SK-N-DZ (cell line): ENCODE results near the gene RTP4.

Experiments used
- DNase-seq: peaks from one replicate; pipeline ENCODE4 v3.0.0-alpha.2; 2015; ENCODE audit warnings: low spot score

The RTP4 gene

GRCh38 chr3:187369089-187369447 is 883 bp downstream of the RTP4 start:
- DNase-seq, result no peak

- DNase-seq, result no peak
Measured at GRCh38 chr3:187370051-187370450, 1.9 kb downstream of the RTP4 start.

- DNase-seq, result no peak
Measured at GRCh38 chr3:187375581-187375980, 7.4 kb downstream of the RTP4 start.

GRCh38 chr3:187377842-187378241 is 9.7 kb downstream of the RTP4 start:
- DNase-seq, result no peak

- no peak for DNase-seq
Measured at GRCh38 chr3:187382609-187383151, 14.5 kb downstream of the RTP4 start.

- no peak for DNase-seq
Measured at GRCh38 chr3:187383246-187383645, 15.1 kb downstream of the RTP4 start.

GRCh38 chr3:187385296-187385695 is 17.1 kb downstream of the RTP4 start:
- DNase-seq, result no peak

GRCh38 chr3:187396661-187397060 is 28.5 kb downstream of the RTP4 start:
- no peak for DNase-seq

- DNase-seq, result no peak
Measured at GRCh38 chr3:187398955-187399354, 30.8 kb downstream of the RTP4 start.

- DNase-seq, result no peak
Measured at GRCh38 chr3:187400756-187401155, 32.6 kb downstream of the RTP4 start.

- no peak for DNase-seq
Measured at GRCh38 chr3:187401856-187402255, 33.7 kb downstream of the RTP4 start.

- DNase-seq, result no peak
Measured at GRCh38 chr3:187403768-187404288, 35.6 kb downstream of the RTP4 start.

GRCh38 chr3:187406927-187407326 is 38.7 kb downstream of the RTP4 start:
- DNase-seq, result no peak

GRCh38 chr3:187411991-187412781 is 44.0 kb downstream of the RTP4 start:
- peak; percentile 11 for DNase-seq
